Body of pancreas (tissue), 4 donors: Measurements from ENCODE around the gene HOXB6. TPM values are rescaled to one million over a fixed set of nuclear protein-coding genes. Genes with fewer than 3 reads are reported as not detected.

Experiments used
- ATAC-seq: fragments of 150-250 bp; one replicate; pipeline ENCODE4 v1.9.1; 2016
- DNase-seq, 4 donors: peaks; one replicate each; pipeline ENCODE4 v3.0.0-alpha.2; 2019
- H3K27ac ChIP-seq, 4 donors: fragments of 200-600 bp; sonication (generic); 1 replicate in 3 of 4; 2 replicates in 1 of 4; pipeline versions ENCODE4 v1.5.1 to v1.6.1; 2016 to 2019; ENCODE audit warnings: mild to moderate bottlenecking in 1 of 4, mixed read lengths in 1 of 4, moderate library complexity in 1 of 4
- H3K27me3 ChIP-seq, 2 donors: fragments of 200-600 bp; sonication (generic); one replicate each; pipeline ENCODE4 v1.6.0; 2016; ENCODE audit warnings: mild to moderate bottlenecking in 1 of 2
- H3K36me3 ChIP-seq, 2 donors: fragments of 200-600 bp; sonication (generic); replicated peaks in 1 of 2; 2 replicates each; pipeline ENCODE4 v1.5.1; 2016; ENCODE audit warnings: low read depth in 2 of 2; ENCODE audit not compliant: insufficient read depth in 1 of 2
- H3K4me1 ChIP-seq: fragments of 200-600 bp; sonication (generic); one replicate; pipeline ENCODE4 v1.6.0; 2016
- H3K4me3 ChIP-seq, 2 donors: fragments of 200-600 bp; sonication (generic); 1 replicate in 1 of 2; 2 replicates in 1 of 2; pipeline ENCODE4 v1.5.1; 2016 to 2019
- H3K9me3 ChIP-seq, 3 donors: fragments of 200-600 bp; sonication (generic); 1 replicate in 2 of 3; 2 replicates in 1 of 3; pipeline ENCODE4 v1.5.1; 2016
- CTCF ChIP-seq, 7 experiments: fragments of 450-650 bp in 4 of 7; fragments of 200-600 bp in 3 of 7; sonication (generic) in 3 of 7; IDR thresholded peaks; one replicate each; pipeline ENCODE4 v1.5.1; 2016 to 2019; ENCODE audit warnings: antibody characterized with exemption in 7 of 7
- POLR2A ChIP-seq, 3 donors: fragments of 450-650 bp; IDR thresholded peaks; one replicate each; pipeline ENCODE4 v1.6.1; 2016; ENCODE audit warnings: antibody characterized with exemption in 3 of 3, mild to moderate bottlenecking in 2 of 3
- WGBS, 2 donors: methylation state at CpG; one replicate each; pipeline ENCODE4 v1.1.5; 2017; 5-methylcytosine and 5-hydroxymethylcytosine counted together
- intact Hi-C: fragments of 100-400 bp; cut with DNase I; formaldehyde crosslinking; loops from one replicate; pipeline ENCODE4 v1.15.1; 2023
- total RNA-seq, 2 donors: library from RNA; depleted of rRNA; stranded (reverse); fragments of >200 nt; gene quantifications; one replicate each; pipeline ENCODE4 v1.1.0, GENCODE V29; 2016

HOXB6 gene
- total RNA-seq, 2 donors from 2014 or later = 2.1 to 2.6 TPM

GRCh38 chr17:48596735-48597527 lies 7.9 kb downstream of the HOXB6 start:
- Histone ChIP-seq H3K36me3 (no peaks in the 10 kb centered on the region), H3K9me3 (no peaks in the 10 kb centered on the region), H3K27ac (peak overlapping the region in 1 of 4 donors; percentile 8), H3K27me3 (peaks cover 8 to 83% of the 10 kb centered on the region in 2 donors), H3K4me3 (no peak overlapping the region), H3K4me1 (peaks cover 42% of the 10 kb centered on the region)
- no peak for ATAC-seq
- WGBS, 2 donors = 9% methylated on average over 26 of the region's 26 CpGs
- intact Hi-C loops = no loop called here
- DNase-seq = no peak
- TF ChIP-seq POLR2A (IDR thresholded peaks at IDR 0.05) = no peak
- TF ChIP-seq CTCF (IDR thresholded peaks at IDR 0.05) = no peak

GRCh38 chr17:48596000-48596734 lies 8.6 kb downstream of the HOXB6 start:
- TF ChIP-seq CTCF (IDR thresholded peaks at IDR 0.05) (no peak), POLR2A (IDR thresholded peaks at IDR 0.05) (no peak)
- no peaks in the 10 kb centered on the region for H3K36me3 ChIP-seq
- ATAC-seq = no peak
- WGBS, 2 donors = 11% methylated on average over 27 to 53 of the region's 54 CpGs
- H3K9me3 ChIP-seq = no peaks in the 10 kb centered on the region
- H3K27me3 ChIP-seq = peaks cover 7 to 75% of the 10 kb centered on the region in 2 donors
- no peak overlapping the region for H3K27ac ChIP-seq
- H3K4me1 ChIP-seq = peaks cover 35% of the 10 kb centered on the region
- no peak for DNase-seq
- intact Hi-C loops = no loop called here
- H3K4me3 ChIP-seq = no peak overlapping the region

- peaks cover 35% of the 10 kb centered on the region for H3K4me1 ChIP-seq
- no peak overlapping the region for H3K4me3 ChIP-seq
- peaks cover 5 to 71% of the 10 kb centered on the region in 2 donors for H3K27me3 ChIP-seq
Observed at GRCh38 chr17:48595278-48595999, 9.3 kb downstream of the HOXB6 start.

More at GRCh38 chr17:48595278-48595999, 9.3 kb downstream of the HOXB6 start:
- intact Hi-C loops = no loop called here
- Histone ChIP-seq H3K27ac (no peak overlapping the region), H3K9me3 (no peaks in the 10 kb centered on the region), H3K36me3 (no peaks in the 10 kb centered on the region)
- DNase-seq = no peak
- ATAC-seq = no peak
- 25 to 28% methylated on average over 25 of the region's 25 CpGs for WGBS, 2 donors
- no peak for TF ChIP-seq CTCF (IDR thresholded peaks at IDR 0.05)
- no peak for TF ChIP-seq POLR2A (IDR thresholded peaks at IDR 0.05)
